ENCODE measurements around the gene DTNA.

DNA sequence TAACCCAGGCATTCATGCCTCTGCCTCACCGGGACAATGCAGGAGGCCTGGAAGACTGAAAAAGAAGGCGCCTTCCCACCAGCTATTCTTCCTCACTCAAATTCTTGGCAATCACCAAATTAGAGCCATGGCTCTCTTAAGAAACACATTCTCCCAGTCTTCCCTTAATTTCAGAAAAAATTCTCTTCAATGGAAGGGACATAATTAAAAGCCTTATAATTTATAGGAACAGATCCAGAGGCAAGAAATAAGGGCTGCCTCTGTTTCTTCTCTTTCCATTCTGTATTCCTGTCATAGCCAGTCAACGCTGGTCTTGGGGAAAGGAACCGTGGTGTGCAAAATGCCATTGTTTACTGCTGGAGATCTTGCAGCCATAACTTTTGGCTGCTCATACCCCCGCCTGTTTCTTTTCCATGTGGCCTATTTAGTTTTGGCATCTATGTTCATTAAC lies 32.8 kb downstream of the DTNA start:
- TF ChIP-seq, protein P1, sequence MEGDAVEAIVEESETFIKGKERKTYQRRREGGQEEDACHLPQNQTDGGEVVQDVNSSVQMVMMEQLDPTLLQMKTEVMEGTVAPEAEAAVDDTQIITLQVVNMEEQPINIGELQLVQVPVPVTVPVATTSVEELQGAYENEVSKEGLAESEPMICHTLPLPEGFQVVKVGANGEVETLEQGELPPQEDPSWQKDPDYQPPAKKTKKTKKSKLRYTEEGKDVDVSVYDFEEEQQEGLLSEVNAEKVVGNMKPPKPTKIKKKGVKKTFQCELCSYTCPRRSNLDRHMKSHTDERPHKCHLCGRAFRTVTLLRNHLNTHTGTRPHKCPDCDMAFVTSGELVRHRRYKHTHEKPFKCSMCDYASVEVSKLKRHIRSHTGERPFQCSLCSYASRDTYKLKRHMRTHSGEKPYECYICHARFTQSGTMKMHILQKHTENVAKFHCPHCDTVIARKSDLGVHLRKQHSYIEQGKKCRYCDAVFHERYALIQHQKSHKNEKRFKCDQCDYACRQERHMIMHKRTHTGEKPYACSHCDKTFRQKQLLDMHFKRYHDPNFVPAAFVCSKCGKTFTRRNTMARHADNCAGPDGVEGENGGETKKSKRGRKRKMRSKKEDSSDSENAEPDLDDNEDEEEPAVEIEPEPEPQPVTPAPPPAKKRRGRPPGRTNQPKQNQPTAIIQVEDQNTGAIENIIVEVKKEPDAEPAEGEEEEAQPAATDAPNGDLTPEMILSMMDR (conservative IDR thresholded peaks at IDR 0.05), result no peak
- TF ChIP-seq EZH2 (IDR thresholded peaks at IDR 0.05; ENCODE audit: low read depth), result no peak
